ENCODE results near the gene TEKT3.

TEKT3 gene

GRCh38 chr17:15340966-15341365, 431 bp downstream of the TEKT3 start:
- Mint-ChIP-seq H3K4me1 (no peaks in the 10 kb centered on the region), H3K9me3 (peaks cover 1% of the 10 kb centered on the region), H3K27ac (no peak overlapping the region), H3K4me3 (peak overlapping the region; percentile 14), H3K27me3 (peaks cover 21% of the 10 kb centered on the region), H3K36me3 (no peaks in the 10 kb centered on the region)
- DNase-seq (ENCODE audit: low spot score in 2 of 2) (no peak), ATAC-seq (ENCODE audit: low read depth) (no peak)

- Mint-ChIP-seq H3K36me3 (no peaks in the 10 kb centered on the region), H3K4me3 (no peak overlapping the region), H3K27me3 (peaks cover 9% of the 10 kb centered on the region), H3K9me3 (peaks cover 8% of the 10 kb centered on the region), H3K4me1 (no peaks in the 10 kb centered on the region), H3K27ac (no peak overlapping the region)
- ATAC-seq (ENCODE audit: low read depth), result no peak
- no peak for DNase-seq (ENCODE audit: low spot score in 2 of 2)
Measured at GRCh38 chr17:15335446-15335845, 6.0 kb downstream of the TEKT3 start.

GRCh38 chr17:15334266-15334665, 7.1 kb downstream of the TEKT3 start:
- Mint-ChIP-seq H3K27ac (no peak overlapping the region), H3K27me3 (peaks cover 9% of the 10 kb centered on the region), H3K4me1 (no peaks in the 10 kb centered on the region), H3K9me3 (peaks cover 8% of the 10 kb centered on the region), H3K36me3 (no peaks in the 10 kb centered on the region), H3K4me3 (no peak overlapping the region)
- DNase-seq (ENCODE audit: low spot score in 2 of 2) (no peak), ATAC-seq (ENCODE audit: low read depth) (no peak)

GRCh38 chr17:15332338-15332737, 9.1 kb downstream of the TEKT3 start:
- H3K27me3 Mint-ChIP-seq, result peaks cover 9% of the 10 kb centered on the region
- H3K27ac Mint-ChIP-seq, result no peak overlapping the region
- H3K4me3 Mint-ChIP-seq, result no peak overlapping the region
- ATAC-seq (ENCODE audit: low read depth) (no peak), DNase-seq (ENCODE audit: low spot score in 2 of 2) (no peak)
- H3K4me1 Mint-ChIP-seq, result no peaks in the 10 kb centered on the region
- H3K36me3 Mint-ChIP-seq, result no peaks in the 10 kb centered on the region
- H3K9me3 Mint-ChIP-seq, result peaks cover 8% of the 10 kb centered on the region

- ATAC-seq (ENCODE audit: low read depth) (no peak), DNase-seq (ENCODE audit: low spot score in 2 of 2) (no peak)
- H3K9me3 Mint-ChIP-seq, result no peaks in the 10 kb centered on the region
- peaks cover 5% of the 10 kb centered on the region for H3K27me3 Mint-ChIP-seq
- H3K36me3 Mint-ChIP-seq, result no peaks in the 10 kb centered on the region
- no peak overlapping the region for H3K4me3 Mint-ChIP-seq
- H3K4me1 Mint-ChIP-seq, result no peaks in the 10 kb centered on the region
- no peak overlapping the region for H3K27ac Mint-ChIP-seq
Measured at GRCh38 chr17:15323131-15323530, 18.3 kb downstream of the TEKT3 start.

- H3K9me3 Mint-ChIP-seq, result no peaks in the 10 kb centered on the region
- no peak overlapping the region for H3K4me3 Mint-ChIP-seq
- no peak for DNase-seq (ENCODE audit: low spot score in 2 of 2)
- no peaks in the 10 kb centered on the region for H3K4me1 Mint-ChIP-seq
- H3K27me3 Mint-ChIP-seq, result peaks cover 5% of the 10 kb centered on the region
- no peak overlapping the region for H3K27ac Mint-ChIP-seq
- no peak for ATAC-seq (ENCODE audit: low read depth)
- H3K36me3 Mint-ChIP-seq, result no peaks in the 10 kb centered on the region
Measured at GRCh38 chr17:15321556-15322251, 19.7 kb downstream of the TEKT3 start.

- ATAC-seq (ENCODE audit: low read depth) (no peak), DNase-seq (ENCODE audit: low spot score in 2 of 2) (no peak)
- H3K27ac Mint-ChIP-seq, result no peak overlapping the region
- no peak overlapping the region for H3K4me3 Mint-ChIP-seq
- no peaks in the 10 kb centered on the region for H3K9me3 Mint-ChIP-seq
- no peaks in the 10 kb centered on the region for H3K36me3 Mint-ChIP-seq
- H3K4me1 Mint-ChIP-seq, result no peaks in the 10 kb centered on the region
- H3K27me3 Mint-ChIP-seq, result no peaks in the 10 kb centered on the region
Measured at GRCh38 chr17:15319452-15320010, 21.9 kb downstream of the TEKT3 start.

- Mint-ChIP-seq H3K27ac (no peak overlapping the region), H3K27me3 (peaks cover 3% of the 10 kb centered on the region), H3K4me1 (no peaks in the 10 kb centered on the region), H3K9me3 (no peaks in the 10 kb centered on the region), H3K4me3 (no peak overlapping the region), H3K36me3 (no peaks in the 10 kb centered on the region)
- no peak for DNase-seq (ENCODE audit: low spot score in 2 of 2)
- no peak for ATAC-seq (ENCODE audit: low read depth)
Measured at GRCh38 chr17:15311996-15312395, 29.4 kb downstream of the TEKT3 start.

- ATAC-seq (ENCODE audit: low read depth) (no peak), DNase-seq (ENCODE audit: low spot score in 2 of 2) (no peak)
- no peaks in the 10 kb centered on the region for H3K4me1 Mint-ChIP-seq
- H3K36me3 Mint-ChIP-seq, result no peaks in the 10 kb centered on the region
- peaks cover 3% of the 10 kb centered on the region for H3K27me3 Mint-ChIP-seq
- H3K27ac Mint-ChIP-seq, result no peak overlapping the region
- H3K4me3 Mint-ChIP-seq, result no peak overlapping the region
- H3K9me3 Mint-ChIP-seq, result no peaks in the 10 kb centered on the region
Measured at GRCh38 chr17:15309793-15310192, 31.6 kb downstream of the TEKT3 start.

- no peaks in the 10 kb centered on the region for H3K36me3 Mint-ChIP-seq
- DNase-seq (ENCODE audit: low spot score in 2 of 2), result no peak
- no peaks in the 10 kb centered on the region for H3K4me1 Mint-ChIP-seq
- no peak overlapping the region for H3K27ac Mint-ChIP-seq
- no peaks in the 10 kb centered on the region for H3K27me3 Mint-ChIP-seq
- H3K4me3 Mint-ChIP-seq, result no peak overlapping the region
- H3K9me3 Mint-ChIP-seq, result no peaks in the 10 kb centered on the region
- ATAC-seq (ENCODE audit: low read depth), result no peak
Measured at GRCh38 chr17:15309236-15309635, 32.2 kb downstream of the TEKT3 start.

- Mint-ChIP-seq H3K27me3 (no peaks in the 10 kb centered on the region), H3K4me1 (no peaks in the 10 kb centered on the region), H3K36me3 (no peaks in the 10 kb centered on the region), H3K9me3 (no peaks in the 10 kb centered on the region), H3K27ac (no peak overlapping the region), H3K4me3 (no peak overlapping the region)
- ATAC-seq (ENCODE audit: low read depth), result no peak
- DNase-seq (ENCODE audit: low spot score in 2 of 2), result no peak
Measured at GRCh38 chr17:15308758-15309157, 32.6 kb downstream of the TEKT3 start.

GRCh38 chr17:15307710-15308111, 33.7 kb downstream of the TEKT3 start:
- ATAC-seq (ENCODE audit: low read depth) (no peak), DNase-seq (ENCODE audit: low spot score in 2 of 2) (no peak)
- Mint-ChIP-seq H3K27ac (no peak overlapping the region), H3K4me1 (no peaks in the 10 kb centered on the region), H3K36me3 (no peaks in the 10 kb centered on the region), H3K9me3 (no peaks in the 10 kb centered on the region), H3K27me3 (no peaks in the 10 kb centered on the region), H3K4me3 (no peak overlapping the region)

- Mint-ChIP-seq H3K4me3 (no peak overlapping the region), H3K27ac (no peak overlapping the region), H3K9me3 (no peaks in the 10 kb centered on the region), H3K4me1 (no peaks in the 10 kb centered on the region), H3K36me3 (no peaks in the 10 kb centered on the region), H3K27me3 (peaks cover 2% of the 10 kb centered on the region)
- no peak for DNase-seq (ENCODE audit: low spot score in 2 of 2)
- ATAC-seq (ENCODE audit: low read depth), result no peak
Measured at GRCh38 chr17:15303851-15304250, 37.5 kb downstream of the TEKT3 start.

GRCh38 chr17:15303268-15303667, 38.1 kb downstream of the TEKT3 start:
- Mint-ChIP-seq H3K4me1 (no peaks in the 10 kb centered on the region), H3K36me3 (no peaks in the 10 kb centered on the region), H3K27me3 (peaks cover 2% of the 10 kb centered on the region), H3K4me3 (no peak overlapping the region), H3K27ac (no peak overlapping the region), H3K9me3 (no peaks in the 10 kb centered on the region)
- DNase-seq (ENCODE audit: low spot score in 2 of 2) (no peak), ATAC-seq (ENCODE audit: low read depth) (no peak)

- no peaks in the 10 kb centered on the region for H3K4me1 Mint-ChIP-seq
- no peak for ATAC-seq (ENCODE audit: low read depth)
- DNase-seq (ENCODE audit: low spot score in 2 of 2), result no peak
- H3K27ac Mint-ChIP-seq, result no peak overlapping the region
- H3K4me3 Mint-ChIP-seq, result no peak overlapping the region
- H3K36me3 Mint-ChIP-seq, result no peaks in the 10 kb centered on the region
- H3K27me3 Mint-ChIP-seq, result peaks cover 2% of the 10 kb centered on the region
- no peaks in the 10 kb centered on the region for H3K9me3 Mint-ChIP-seq
Measured at GRCh38 chr17:15301845-15302244, 39.6 kb downstream of the TEKT3 start.
